Nephron progenitor cell (in vitro differentiated cells): Measurements from ENCODE around the gene ADAM22.
A peak's percentile ranks its signal among the peaks of the same experiment; 100 is the strongest.

Experiments
- DNase-seq: peaks from one replicate; pipeline ENCODE4 v3.0.0; 2021
- H3K27ac Mint-ChIP-seq: 2 replicates; pipeline ENCODE4 v1.8.0; 2021; ENCODE audit warnings: mild to moderate bottlenecking, moderate library complexity, mixed read lengths
- H3K27me3 Mint-ChIP-seq: 2 replicates; pipeline ENCODE4 v1.8.0; 2021; ENCODE audit warnings: mild to moderate bottlenecking, low read depth, mixed read lengths; ENCODE audit not compliant: poor library complexity
- H3K36me3 Mint-ChIP-seq: 2 replicates; pipeline ENCODE4 v1.8.0; 2021; ENCODE audit warnings: low read depth, mixed read lengths
- H3K4me1 Mint-ChIP-seq: 2 replicates; pipeline ENCODE4 v1.8.0; 2021; ENCODE audit warnings: mixed read lengths
- H3K4me3 Mint-ChIP-seq: 2 replicates; pipeline ENCODE4 v1.8.0; 2021; ENCODE audit warnings: mild to moderate bottlenecking, moderate library complexity, mixed read lengths
- H3K9me3 Mint-ChIP-seq: 2 replicates; pipeline ENCODE4 v1.8.0; 2021; ENCODE audit warnings: mild to moderate bottlenecking, moderate library complexity, mixed read lengths
- TF ChIP-seq, protein P1 (sequence below): fragments of 200-600 bp; sonication (generic); IDR thresholded peaks from 2 replicates; pipeline ENCODE4 v1.5.0; 2021; ENCODE audit warnings: antibody characterized with exemption

Gene ADAM22

GRCh38 chr7:88218429-88218745, 284.3 kb downstream of the ADAM22 start:
- H3K36me3 Mint-ChIP-seq, result peaks cover 22% of the 10 kb centered on the region
- no peak for DNase-seq
- TF ChIP-seq, protein P1, sequence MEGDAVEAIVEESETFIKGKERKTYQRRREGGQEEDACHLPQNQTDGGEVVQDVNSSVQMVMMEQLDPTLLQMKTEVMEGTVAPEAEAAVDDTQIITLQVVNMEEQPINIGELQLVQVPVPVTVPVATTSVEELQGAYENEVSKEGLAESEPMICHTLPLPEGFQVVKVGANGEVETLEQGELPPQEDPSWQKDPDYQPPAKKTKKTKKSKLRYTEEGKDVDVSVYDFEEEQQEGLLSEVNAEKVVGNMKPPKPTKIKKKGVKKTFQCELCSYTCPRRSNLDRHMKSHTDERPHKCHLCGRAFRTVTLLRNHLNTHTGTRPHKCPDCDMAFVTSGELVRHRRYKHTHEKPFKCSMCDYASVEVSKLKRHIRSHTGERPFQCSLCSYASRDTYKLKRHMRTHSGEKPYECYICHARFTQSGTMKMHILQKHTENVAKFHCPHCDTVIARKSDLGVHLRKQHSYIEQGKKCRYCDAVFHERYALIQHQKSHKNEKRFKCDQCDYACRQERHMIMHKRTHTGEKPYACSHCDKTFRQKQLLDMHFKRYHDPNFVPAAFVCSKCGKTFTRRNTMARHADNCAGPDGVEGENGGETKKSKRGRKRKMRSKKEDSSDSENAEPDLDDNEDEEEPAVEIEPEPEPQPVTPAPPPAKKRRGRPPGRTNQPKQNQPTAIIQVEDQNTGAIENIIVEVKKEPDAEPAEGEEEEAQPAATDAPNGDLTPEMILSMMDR, result no peak
- H3K27ac Mint-ChIP-seq, result no peak overlapping the region
- no peaks in the 10 kb centered on the region for H3K27me3 Mint-ChIP-seq
- H3K4me1 Mint-ChIP-seq, result peaks cover 30% of the 10 kb centered on the region
- no peaks in the 10 kb centered on the region for H3K9me3 Mint-ChIP-seq
- H3K4me3 Mint-ChIP-seq, result peak overlapping the region; percentile 93

- Mint-ChIP-seq H3K9me3 (no peaks in the 10 kb centered on the region), H3K27ac (no peak overlapping the region), H3K4me1 (peaks cover 30% of the 10 kb centered on the region), H3K4me3 (peak overlapping the region; percentile 93), H3K36me3 (peaks cover 17% of the 10 kb centered on the region), H3K27me3 (no peaks in the 10 kb centered on the region)
- TF ChIP-seq, protein P1, result no peak
- peak; percentile 42 for DNase-seq
Measured at GRCh38 chr7:88218836-88219605, 285.0 kb downstream of the ADAM22 start.

GRCh38 chr7:88219781-88220747, 286.0 kb downstream of the ADAM22 start, which contains the start of gene SRI:
SRI (minus strand) TSS chr7:88220038; CDS start chr7:88220026, 12 bp downstream.
- Mint-ChIP-seq H3K36me3 (peaks cover 8% of the 10 kb centered on the region), H3K4me1 (peaks cover 30% of the 10 kb centered on the region), H3K27ac (peak within 1 kb of the TSS; percentile 100), H3K4me3 (peak within 1 kb of the TSS; percentile 93), H3K9me3 (no peaks in the 10 kb centered on the region), H3K27me3 (no peaks in the 10 kb centered on the region)
- TF ChIP-seq, protein P1, result peak; percentile 92
- peak; percentile 93 for DNase-seq

- H3K27ac Mint-ChIP-seq, result no peak overlapping the region
- H3K4me3 Mint-ChIP-seq, result no peak overlapping the region
- no peaks in the 10 kb centered on the region for H3K36me3 Mint-ChIP-seq
Measured at GRCh38 chr7:88223265-88223664, 289.2 kb downstream of the ADAM22 start.

DNA sequence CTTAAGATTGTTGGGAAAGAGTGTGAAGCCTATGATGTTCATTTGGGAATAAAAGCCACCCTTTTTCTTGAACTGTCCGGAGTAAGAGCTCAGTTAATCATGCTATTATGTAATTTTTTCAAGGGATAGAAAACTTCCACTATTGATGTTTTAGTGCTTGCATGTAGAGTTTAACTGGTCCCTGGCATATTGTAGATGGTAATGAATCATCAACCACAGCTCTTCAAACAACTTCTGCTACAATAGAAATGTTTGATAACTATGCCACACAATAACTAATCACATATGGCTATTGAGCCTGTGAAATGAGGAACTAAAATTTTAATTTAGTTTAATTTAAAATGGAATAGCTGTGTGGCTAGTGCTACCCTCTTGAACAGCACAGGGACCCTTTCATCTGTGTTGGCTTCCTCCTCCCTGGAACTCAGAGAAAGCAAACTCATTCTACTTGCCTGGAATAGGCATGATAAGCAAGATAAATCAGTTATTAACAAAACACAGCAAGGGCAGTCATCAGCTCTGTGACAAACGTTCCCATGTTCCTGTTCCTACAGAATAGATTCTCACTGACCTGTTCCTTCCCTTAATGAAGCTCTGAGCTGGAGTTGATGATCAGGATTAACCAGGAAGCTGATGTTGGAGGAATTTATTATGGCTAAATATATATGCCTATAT, 290.7 kb downstream of the ADAM22 start:
- DNase-seq, result no peak
- Mint-ChIP-seq H3K27ac (no peak overlapping the region), H3K9me3 (peaks cover 11% of the 10 kb centered on the region), H3K36me3 (no peaks in the 10 kb centered on the region), H3K4me1 (peaks cover 10% of the 10 kb centered on the region), H3K27me3 (peaks cover 3% of the 10 kb centered on the region), H3K4me3 (no peak overlapping the region)
- TF ChIP-seq, protein P1, result no peak

More at GRCh38 chr7:88223265-88223664, 289.2 kb downstream of the ADAM22 start:
- DNase-seq, result no peak
- Mint-ChIP-seq H3K4me1 (peaks cover 20% of the 10 kb centered on the region), H3K27me3 (peaks cover 3% of the 10 kb centered on the region), H3K9me3 (peaks cover 2% of the 10 kb centered on the region)
- TF ChIP-seq, protein P1, result no peak
